HG03280 (cell line): ENCODE measurements around the gene FAM131B.
"Not testable (repeated sequence)": the region's sequence is repeated elsewhere in the genome, so short reads cannot be mapped to it uniquely, and the experiment has no call there.

ENCODE experiments used
- ATAC-seq: cut with Tn5 transposase; IDR thresholded peaks from one replicate; pipeline ENCODE4 v1.9.1; 2021; ENCODE audit warnings: mild to moderate bottlenecking, moderate library complexity; ENCODE audit not compliant: unreplicated experiment

The FAM131B gene

GRCh38 chr7:143362131-143363015, at the start of gene FAM131B:
FAM131B (minus strand) TSS chr7:143362713; CDS start chr7:143362603, 110 bp downstream.
- no peak for ATAC-seq

GRCh38 chr7:143411976-143412708, 49.6 kb upstream of the FAM131B start:
- no peak for ATAC-seq

- ATAC-seq, result no peak
Measured at GRCh38 chr7:143410521-143411004, 48.0 kb upstream of the FAM131B start.

GRCh38 chr7:143408686-143409561, 46.4 kb upstream of the FAM131B start, which contains the start of gene EPHA1:
EPHA1 (minus strand) TSS chr7:143408856; CDS start chr7:143408805, 51 bp downstream.
- ATAC-seq, result no peak

GRCh38 chr7:143408252-143408685, 45.8 kb upstream of the FAM131B start:
- ATAC-seq, result no peak

- ATAC-seq, result no peak
Measured at GRCh38 chr7:143407287-143408251, 45.1 kb upstream of the FAM131B start.

- ATAC-seq, result no peak
Measured at GRCh38 chr7:143406002-143406357, 43.5 kb upstream of the FAM131B start.

- no peak for ATAC-seq
Measured at GRCh38 chr7:143405173-143406001, 42.9 kb upstream of the FAM131B start.

- ATAC-seq, result not testable (repeated sequence)
Measured at GRCh38 chr7:143402233-143402632, 39.7 kb upstream of the FAM131B start.

GRCh38 chr7:143401265-143401664, 38.8 kb upstream of the FAM131B start:
- ATAC-seq, result no peak

- no peak for ATAC-seq
Measured at GRCh38 chr7:143399642-143400041, 37.1 kb upstream of the FAM131B start.

GRCh38 chr7:143399151-143399550, 36.6 kb upstream of the FAM131B start:
- no peak for ATAC-seq

GRCh38 chr7:143398616-143399015, 36.1 kb upstream of the FAM131B start:
- no peak for ATAC-seq

GRCh38 chr7:143397710-143398530, 35.4 kb upstream of the FAM131B start:
- ATAC-seq, result no peak

- no peak for ATAC-seq
Measured at GRCh38 chr7:143396625-143397556, 34.4 kb upstream of the FAM131B start.

GRCh38 chr7:143396182-143396581, 33.7 kb upstream of the FAM131B start:
- ATAC-seq, result no peak
